ENCODE results near the gene HLA-DRB1.

Gene HLA-DRB1

DNA sequence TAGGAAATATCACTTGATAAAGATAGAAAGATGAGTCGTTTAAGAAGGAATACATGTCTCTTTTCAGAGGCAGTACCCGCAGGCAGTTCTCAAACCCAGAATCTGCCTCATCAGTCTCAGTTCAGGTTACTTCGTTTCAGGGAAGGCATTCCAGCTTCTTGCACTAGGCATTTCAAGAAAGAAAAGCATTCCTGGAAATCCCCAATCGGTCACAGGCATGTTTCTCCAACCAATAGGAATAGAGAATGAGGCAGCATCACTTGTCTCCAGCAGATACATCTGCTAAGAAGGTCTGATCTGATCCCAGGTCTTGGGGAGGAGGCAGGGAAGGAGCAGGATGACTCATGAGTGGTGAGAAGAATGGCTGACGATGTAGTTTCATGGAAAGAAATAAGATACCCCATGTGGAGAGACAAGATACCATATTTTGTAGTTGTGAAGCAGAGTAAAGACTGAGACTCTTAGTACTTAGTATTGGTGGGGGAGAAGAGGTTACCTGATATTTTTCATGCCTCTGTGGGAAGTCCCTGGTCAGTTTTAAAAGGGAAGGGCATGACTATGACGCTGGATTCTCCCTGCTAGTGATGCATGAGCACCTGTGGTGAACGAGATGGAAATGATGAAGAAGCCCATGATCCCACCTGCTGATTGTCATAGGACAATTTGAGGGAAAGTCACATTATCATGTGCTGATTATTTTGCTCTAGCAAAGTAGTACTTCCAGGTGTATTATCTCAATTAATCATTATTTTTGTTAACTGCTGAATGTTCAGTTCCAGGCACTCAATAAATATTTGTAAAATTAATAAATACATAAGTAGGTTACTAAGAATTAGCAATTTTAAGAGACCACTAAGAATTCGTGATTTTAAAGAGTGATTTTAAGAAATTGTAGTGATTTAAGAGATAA is 20.3 kb upstream of the HLA-DRB1 start:
- TF ChIP-seq, protein P1, sequence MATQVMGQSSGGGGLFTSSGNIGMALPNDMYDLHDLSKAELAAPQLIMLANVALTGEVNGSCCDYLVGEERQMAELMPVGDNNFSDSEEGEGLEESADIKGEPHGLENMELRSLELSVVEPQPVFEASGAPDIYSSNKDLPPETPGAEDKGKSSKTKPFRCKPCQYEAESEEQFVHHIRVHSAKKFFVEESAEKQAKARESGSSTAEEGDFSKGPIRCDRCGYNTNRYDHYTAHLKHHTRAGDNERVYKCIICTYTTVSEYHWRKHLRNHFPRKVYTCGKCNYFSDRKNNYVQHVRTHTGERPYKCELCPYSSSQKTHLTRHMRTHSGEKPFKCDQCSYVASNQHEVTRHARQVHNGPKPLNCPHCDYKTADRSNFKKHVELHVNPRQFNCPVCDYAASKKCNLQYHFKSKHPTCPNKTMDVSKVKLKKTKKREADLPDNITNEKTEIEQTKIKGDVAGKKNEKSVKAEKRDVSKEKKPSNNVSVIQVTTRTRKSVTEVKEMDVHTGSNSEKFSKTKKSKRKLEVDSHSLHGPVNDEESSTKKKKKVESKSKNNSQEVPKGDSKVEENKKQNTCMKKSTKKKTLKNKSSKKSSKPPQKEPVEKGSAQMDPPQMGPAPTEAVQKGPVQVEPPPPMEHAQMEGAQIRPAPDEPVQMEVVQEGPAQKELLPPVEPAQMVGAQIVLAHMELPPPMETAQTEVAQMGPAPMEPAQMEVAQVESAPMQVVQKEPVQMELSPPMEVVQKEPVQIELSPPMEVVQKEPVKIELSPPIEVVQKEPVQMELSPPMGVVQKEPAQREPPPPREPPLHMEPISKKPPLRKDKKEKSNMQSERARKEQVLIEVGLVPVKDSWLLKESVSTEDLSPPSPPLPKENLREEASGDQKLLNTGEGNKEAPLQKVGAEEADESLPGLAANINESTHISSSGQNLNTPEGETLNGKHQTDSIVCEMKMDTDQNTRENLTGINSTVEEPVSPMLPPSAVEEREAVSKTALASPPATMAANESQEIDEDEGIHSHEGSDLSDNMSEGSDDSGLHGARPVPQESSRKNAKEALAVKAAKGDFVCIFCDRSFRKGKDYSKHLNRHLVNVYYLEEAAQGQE (IDR thresholded peaks at IDR 0.05; ENCODE audit: insufficient read depth in 1 of 2, low read depth in 2 of 2, low read length in 2 of 2): no peak
- TF ChIP-seq SIN3A (IDR thresholded peaks at IDR 0.05; ENCODE audit: borderline replicate concordance, insufficient read depth, low read length) (no peak), FOXP2 (optimal IDR thresholded peaks at IDR 0.05; ENCODE audit: borderline replicate concordance, extremely low read depth, extremely low read length, insufficient read depth) (no peak)

DNA sequence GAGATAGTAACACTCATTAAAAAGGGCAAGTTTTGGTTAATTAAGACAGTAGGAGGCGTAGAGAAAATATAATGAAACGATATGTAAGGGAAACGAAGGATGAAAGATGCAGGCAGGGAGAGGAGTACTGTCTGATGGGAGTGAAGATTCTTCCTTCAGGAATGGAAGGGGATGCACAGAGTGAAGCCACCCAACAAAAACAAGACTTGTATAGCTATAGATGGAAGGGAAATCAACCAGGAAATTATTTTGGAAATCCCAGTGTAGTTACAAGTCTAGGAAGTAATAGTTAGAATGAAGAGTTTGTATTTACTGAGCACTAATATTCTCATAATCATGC is 19.7 kb upstream of the HLA-DRB1 start:
- no peak for TF ChIP-seq SIN3A (IDR thresholded peaks at IDR 0.05; ENCODE audit: borderline replicate concordance, insufficient read depth, low read length)

DNA sequence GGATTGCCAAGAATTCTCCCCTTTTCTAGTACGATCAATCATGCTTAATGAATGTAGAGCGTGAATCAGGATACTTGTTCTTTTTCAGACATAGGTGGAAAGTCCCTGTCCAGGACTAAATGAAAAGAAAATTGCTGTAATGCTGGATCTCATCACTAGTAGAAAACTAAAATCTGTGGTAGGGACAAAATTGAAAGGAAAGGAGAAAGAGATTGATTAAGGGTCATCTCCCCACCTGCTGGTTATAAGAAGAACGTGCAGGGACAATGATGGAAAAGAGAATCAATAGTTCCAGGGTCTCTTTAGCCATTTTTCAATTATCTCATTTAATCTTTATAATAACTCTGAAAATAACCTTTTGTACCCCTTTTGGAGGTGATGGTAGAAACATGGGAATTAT is 18.7 kb upstream of the HLA-DRB1 start:
- TF ChIP-seq POLR2AphosphoS5 (IDR thresholded peaks at IDR 0.05; ENCODE audit: low read depth, low read length): no peak

DNA sequence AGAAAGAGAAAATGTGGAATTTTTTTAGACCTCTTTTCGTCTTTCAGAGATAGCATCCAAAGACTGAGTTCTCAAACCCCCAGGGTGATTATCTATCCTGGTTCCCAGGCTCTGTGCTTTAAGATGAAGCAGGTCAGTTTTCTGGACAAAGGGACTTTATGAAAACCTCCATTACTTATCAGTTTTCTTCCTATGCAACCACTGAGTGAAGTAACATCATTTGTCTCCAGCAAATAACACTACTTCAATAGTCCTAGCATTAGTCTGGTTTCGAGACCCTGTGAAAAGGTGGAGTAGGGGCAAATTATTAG is 18.3 kb upstream of the HLA-DRB1 start:
- TF ChIP-seq FOXP2 (optimal IDR thresholded peaks at IDR 0.05; ENCODE audit: borderline replicate concordance, extremely low read depth, extremely low read length, insufficient read depth): no peak
- no peak for TF ChIP-seq POLR2AphosphoS5 (IDR thresholded peaks at IDR 0.05; ENCODE audit: low read depth, low read length)
- no peak for TF ChIP-seq TAF1 (IDR thresholded peaks at IDR 0.05; ENCODE audit: borderline replicate concordance, insufficient read depth, low read length)
- TF ChIP-seq SIN3A (IDR thresholded peaks at IDR 0.05; ENCODE audit: borderline replicate concordance, insufficient read depth, low read length): no peak
- TF ChIP-seq, protein P1 (IDR thresholded peaks at IDR 0.05; ENCODE audit: insufficient read depth in 1 of 2, low read depth in 2 of 2, low read length in 2 of 2): no peak

DNA sequence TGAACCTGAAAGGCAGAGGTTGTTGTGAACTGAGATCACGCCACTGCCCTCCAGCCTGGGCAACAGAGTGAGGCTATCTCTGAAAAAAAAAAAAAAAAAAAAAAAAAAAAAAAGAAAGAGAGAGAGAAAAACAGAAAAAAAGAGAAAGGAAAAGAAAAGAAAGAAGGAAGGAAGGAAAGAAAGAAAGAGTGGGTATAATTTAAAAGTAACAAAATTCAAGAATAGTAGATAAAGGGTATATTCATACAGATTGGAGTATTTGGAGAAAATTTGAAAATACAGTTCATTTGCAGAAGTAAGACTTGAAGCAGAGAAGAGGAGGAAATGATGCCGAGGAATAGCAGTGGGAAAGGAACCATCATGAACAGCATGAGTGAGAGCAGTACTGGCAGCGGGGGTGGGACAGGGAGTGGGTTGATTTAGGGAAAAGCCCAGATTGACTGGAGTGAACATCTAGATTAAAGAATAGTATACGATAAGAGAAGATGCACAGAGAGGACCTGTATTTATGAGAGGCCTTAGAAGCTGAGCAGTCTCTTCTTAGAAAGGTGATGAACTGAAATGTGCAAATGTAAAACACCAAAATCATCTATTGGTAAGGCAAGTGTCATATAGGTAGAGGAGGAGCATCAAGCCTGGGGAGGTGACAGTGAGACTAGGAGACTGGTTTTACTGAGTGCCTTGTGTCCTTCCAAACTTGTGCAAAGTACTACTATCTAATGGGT is 17.8 kb upstream of the HLA-DRB1 start:
- no peak for TF ChIP-seq TAF1 (IDR thresholded peaks at IDR 0.05; ENCODE audit: borderline replicate concordance, insufficient read depth, low read length)

DNA sequence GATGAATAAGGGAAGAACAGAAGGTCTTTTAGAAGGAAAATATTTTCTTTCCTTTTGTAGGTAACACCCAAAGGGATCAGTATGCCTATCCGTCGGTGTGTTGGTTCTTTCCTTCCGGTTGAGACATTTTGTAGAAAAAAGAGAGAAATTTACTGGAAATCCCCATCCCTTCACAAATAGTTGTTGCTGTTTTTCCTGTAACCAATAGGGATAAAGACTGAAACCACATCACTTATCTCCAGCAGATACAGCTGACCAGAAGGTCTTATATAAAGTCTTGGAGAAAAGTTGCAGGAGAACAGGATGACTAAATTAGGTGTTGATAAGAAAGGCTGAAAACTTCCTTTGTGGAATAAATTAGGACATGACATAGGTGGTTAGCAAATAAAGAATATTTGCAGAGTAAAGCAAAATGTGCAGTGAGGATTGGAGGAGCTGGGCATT is 14.8 kb upstream of the HLA-DRB1 start:
- TF ChIP-seq, protein P1 (IDR thresholded peaks at IDR 0.05; ENCODE audit: insufficient read depth in 1 of 2, low read depth in 2 of 2, low read length in 2 of 2): no peak
- TF ChIP-seq TAF1 (IDR thresholded peaks at IDR 0.05; ENCODE audit: borderline replicate concordance, insufficient read depth, low read length) (no peak), POLR2AphosphoS5 (IDR thresholded peaks at IDR 0.05; ENCODE audit: low read depth, low read length) (no peak), FOXP2 (optimal IDR thresholded peaks at IDR 0.05; ENCODE audit: borderline replicate concordance, extremely low read depth, extremely low read length, insufficient read depth) (no peak), SIN3A (IDR thresholded peaks at IDR 0.05; ENCODE audit: borderline replicate concordance, insufficient read depth, low read length) (no peak)
